Keratinocyte (primary cell): Measurements from ENCODE around the gene LRR1. TPM values are rescaled to one million over a fixed set of nuclear protein-coding genes. Genes with fewer than 3 reads are reported as not detected.

ENCODE experiments used
- DNase-seq: peaks from one replicate; pipeline ENCODE4 v3.0.0-alpha.2; 2011; ENCODE audit warnings: low read depth, missing footprints, low spot score
- FAIRE-seq: peaks from 2 replicates; lab custom pipeline; 2011; peaks lifted over from hg19 to GRCh38; lab: Jason Lieb, UNC
- H2AFZ ChIP-seq: 2 replicates; pipeline ENCODE4 v1.6.0; 2012; ENCODE audit warnings: low read length, control low read depth, inconsistent platforms; ENCODE audit not compliant: control insufficient read depth
- H3K27ac ChIP-seq: 2 replicates; pipeline ENCODE4 v1.5.1; 2011; ENCODE audit warnings: low read length; ENCODE audit not compliant: control insufficient read depth, insufficient read depth
- H3K27me3 ChIP-seq: 3 replicates; pipeline ENCODE4 v1.6.0; 2011; ENCODE audit warnings: low read length; ENCODE audit not compliant: control insufficient read depth, insufficient read depth; ENCODE audit errors: extremely low read depth
- H3K36me3 ChIP-seq, 2 experiments: 2 replicates in 1 of 2; 3 replicates in 1 of 2; pipeline ENCODE4 v1.5.1; 2011; ENCODE audit warnings: low read length in 2 of 2, mild to moderate bottlenecking in 1 of 2; ENCODE audit not compliant: control insufficient read depth in 2 of 2, insufficient read depth in 2 of 2; ENCODE audit errors: extremely low read depth in 1 of 2
- H3K4me1 ChIP-seq: 3 replicates; pipeline ENCODE4 v1.5.1; 2011; ENCODE audit warnings: low read length; ENCODE audit not compliant: control insufficient read depth, insufficient read depth; ENCODE audit errors: extremely low read depth
- H3K4me2 ChIP-seq: 3 replicates; pipeline ENCODE4 v1.6.0; 2011; ENCODE audit warnings: low read depth, low read length; ENCODE audit not compliant: control insufficient read depth, insufficient read depth; ENCODE audit errors: extremely low read depth
- H3K4me3 ChIP-seq, 3 experiments: fragments of 200-600 bp in 1 of 3; sonication (generic) in 1 of 3; 2 replicates in 2 of 3; 3 replicates in 1 of 3; pipeline ENCODE4 v1.5.1; 2011 to 2016; ENCODE audit warnings: low read length in 3 of 3, mild to moderate bottlenecking in 3 of 3, control low read depth in 2 of 3, inconsistent platforms in 1 of 3, low read depth in 1 of 3, mixed read lengths in 1 of 3, mixed run types in 1 of 3, moderate library complexity in 1 of 3; ENCODE audit not compliant: control insufficient read depth in 2 of 3, insufficient read depth in 2 of 3; ENCODE audit errors: extremely low read depth in 1 of 3
- H3K79me2 ChIP-seq: 2 replicates; pipeline ENCODE4 v1.6.0; 2012; ENCODE audit warnings: low read length; ENCODE audit not compliant: control insufficient read depth, insufficient read depth
- H3K9ac ChIP-seq: 3 replicates; pipeline ENCODE4 v1.6.0; 2011; ENCODE audit warnings: low read length; ENCODE audit not compliant: control insufficient read depth, insufficient read depth; ENCODE audit errors: extremely low read depth
- H3K9me1 ChIP-seq: 3 replicates; pipeline ENCODE4 v1.6.0; 2011; ENCODE audit warnings: low read length; ENCODE audit not compliant: control insufficient read depth, insufficient read depth; ENCODE audit errors: extremely low read depth
- H3K9me3 ChIP-seq: 2 replicates; pipeline ENCODE4 v1.5.1; 2012; ENCODE audit warnings: low read depth, low read length; ENCODE audit not compliant: control insufficient read depth
- H4K20me1 ChIP-seq: 3 replicates; pipeline ENCODE4 v1.6.0; 2011; ENCODE audit warnings: low read length; ENCODE audit not compliant: control insufficient read depth, insufficient read depth; ENCODE audit errors: extremely low read depth
- EZH2 ChIP-seq: IDR thresholded peaks from one replicate; pipeline ENCODE4 v1.6.1; 2012; ENCODE audit warnings: inconsistent platforms, mild to moderate bottlenecking, low read length, moderate library complexity
- dilution Hi-C: fragments of 300-500 bp; cut with MboI; formaldehyde crosslinking; loops from one replicate; pipeline ENCODE4 v1.7.0; 2020; ENCODE audit warnings: low sequenced_read_pairs; ENCODE audit not compliant: extremely low pct_ligation_motif_present
- polyA plus RNA-seq, 5 experiments: library from polyadenylated mRNA; depleted of rRNA in 3 of 5; stranded (reverse) in 3 of 5; stranded (forward) in 1 of 5; unstranded in 1 of 5; fragments of >200 nt; gene quantifications; 1 replicate in 1 of 5; 2 replicates in 3 of 5; 3 replicates in 1 of 5; pipeline versions ENCODE4 v1.2.1 to v1.2.3, GENCODE V29; 2011 to 2012; ENCODE audit warnings: missing spikeins in 2 of 5, low read depth in 1 of 5, low replicate concordance in 1 of 5
- TF ChIP-seq, protein P1 (sequence below), 3 experiments: IDR thresholded peaks in 1 of 3; conservative IDR thresholded peaks in 1 of 3; optimal IDR thresholded peaks in 1 of 3; 2 replicates in 2 of 3; 3 replicates in 1 of 3; pipeline versions ENCODE3 to v1.5.1; 2011; ENCODE audit warnings: low read length in 3 of 3, mild to moderate bottlenecking in 3 of 3, moderate library complexity in 2 of 3, control low read depth in 1 of 3, inconsistent platforms in 1 of 3; ENCODE audit not compliant: insufficient read depth in 2 of 3; ENCODE audit errors: extremely low read depth in 1 of 3

Gene LRR1
- polyA plus RNA-seq, 1 donor (not counting 4 experiments of a cell fraction or from before 2014, with no cell fraction given): 22.7 TPM

GRCh38 chr14:49551569-49551968 lies 47.2 kb upstream of the LRR1 start:
- Histone ChIP-seq H3K79me2 (no peaks in the 10 kb centered on the region), H3K4me2 (no peak overlapping the region), H3K27ac (no peak overlapping the region), H3K9me3 (no peaks in the 10 kb centered on the region), H4K20me1 (no peaks in the 10 kb centered on the region), H3K9ac (no peak overlapping the region), H3K4me3 (no peak overlapping the region), H3K4me1 (peaks cover 4% of the 10 kb centered on the region), H3K27me3 (no peaks in the 10 kb centered on the region), H3K36me3 (no peaks in the 10 kb centered on the region), H3K9me1 (no peaks in the 10 kb centered on the region), H2AFZ (no peak overlapping the region)
- FAIRE-seq: no peak
- TF ChIP-seq, protein P1, sequence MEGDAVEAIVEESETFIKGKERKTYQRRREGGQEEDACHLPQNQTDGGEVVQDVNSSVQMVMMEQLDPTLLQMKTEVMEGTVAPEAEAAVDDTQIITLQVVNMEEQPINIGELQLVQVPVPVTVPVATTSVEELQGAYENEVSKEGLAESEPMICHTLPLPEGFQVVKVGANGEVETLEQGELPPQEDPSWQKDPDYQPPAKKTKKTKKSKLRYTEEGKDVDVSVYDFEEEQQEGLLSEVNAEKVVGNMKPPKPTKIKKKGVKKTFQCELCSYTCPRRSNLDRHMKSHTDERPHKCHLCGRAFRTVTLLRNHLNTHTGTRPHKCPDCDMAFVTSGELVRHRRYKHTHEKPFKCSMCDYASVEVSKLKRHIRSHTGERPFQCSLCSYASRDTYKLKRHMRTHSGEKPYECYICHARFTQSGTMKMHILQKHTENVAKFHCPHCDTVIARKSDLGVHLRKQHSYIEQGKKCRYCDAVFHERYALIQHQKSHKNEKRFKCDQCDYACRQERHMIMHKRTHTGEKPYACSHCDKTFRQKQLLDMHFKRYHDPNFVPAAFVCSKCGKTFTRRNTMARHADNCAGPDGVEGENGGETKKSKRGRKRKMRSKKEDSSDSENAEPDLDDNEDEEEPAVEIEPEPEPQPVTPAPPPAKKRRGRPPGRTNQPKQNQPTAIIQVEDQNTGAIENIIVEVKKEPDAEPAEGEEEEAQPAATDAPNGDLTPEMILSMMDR (optimal IDR thresholded peaks at IDR 0.05 in 1 of 3, IDR thresholded peaks at IDR 0.05 in 1 of 3, conservative IDR thresholded peaks at IDR 0.05 in 1 of 3; ENCODE audit: extremely low read depth in 1 of 3, insufficient read depth in 2 of 3, low read length in 3 of 3): no peak
- TF ChIP-seq EZH2: no peak
- DNase-seq: no peak
- dilution Hi-C loops: no loop called here

DNA sequence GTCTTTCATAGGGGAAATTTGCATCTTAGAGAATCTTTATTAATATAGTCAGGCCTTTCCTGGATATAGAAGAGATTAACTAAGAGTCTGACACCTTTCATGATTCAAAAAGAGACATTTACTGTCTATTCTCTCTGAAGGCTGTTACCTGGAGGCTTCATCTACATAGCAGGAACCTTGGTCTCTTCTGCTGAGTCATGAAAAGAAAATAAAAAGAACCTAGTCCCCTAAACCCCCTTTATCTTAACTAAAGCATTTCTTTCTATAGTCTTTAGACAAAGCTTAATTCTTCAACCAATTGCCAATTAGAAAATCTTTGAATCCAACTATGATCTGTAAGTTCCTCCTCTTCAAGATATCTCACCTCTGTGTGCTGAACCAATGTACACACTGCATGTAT lies 45.6 kb upstream of the LRR1 start:
- Histone ChIP-seq H3K36me3 (no peaks in the 10 kb centered on the region), H2AFZ (no peak overlapping the region), H3K27me3 (no peaks in the 10 kb centered on the region), H3K4me1 (peaks cover 4% of the 10 kb centered on the region), H3K9me1 (no peaks in the 10 kb centered on the region), H3K9ac (no peak overlapping the region), H3K4me2 (no peak overlapping the region), H3K27ac (no peak overlapping the region), H4K20me1 (no peaks in the 10 kb centered on the region), H3K79me2 (no peaks in the 10 kb centered on the region), H3K4me3 (no peak overlapping the region), H3K9me3 (no peaks in the 10 kb centered on the region)
- dilution Hi-C loops: no loop called here
- FAIRE-seq (no peak), DNase-seq (no peak)
- TF ChIP-seq, protein P1 (optimal IDR thresholded peaks at IDR 0.05 in 1 of 3, IDR thresholded peaks at IDR 0.05 in 1 of 3, conservative IDR thresholded peaks at IDR 0.05 in 1 of 3; ENCODE audit: extremely low read depth in 1 of 3, insufficient read depth in 2 of 3, low read length in 3 of 3): no peak
- TF ChIP-seq EZH2: no peak
